H9 (cell line): ENCODE data around the gene LRRC40. TPM values are rescaled to one million over a fixed set of nuclear protein-coding genes. Genes with fewer than 3 reads are reported as not detected.
A peak's percentile ranks its signal among the peaks of the same experiment; 100 is the strongest.

Experiments used
- DNase-seq: peaks from one replicate; pipeline ENCODE4 v3.0.0-alpha.2; 2017
- H2AFZ ChIP-seq: one replicate; pipeline ENCODE4 v1.6.1; 2013; ENCODE audit warnings: mild to moderate bottlenecking, low read length, control low read depth, moderate library complexity
- H2AK5ac ChIP-seq: 2 replicates; pipeline ENCODE4 v1.6.1; 2013; ENCODE audit warnings: low read length, control low read depth, mixed read lengths; ENCODE audit not compliant: insufficient read length
- H2BK120ac ChIP-seq: one replicate; pipeline ENCODE4 v1.6.1; 2013; ENCODE audit warnings: low read depth, mild to moderate bottlenecking, low read length, control low read depth, inconsistent platforms; ENCODE audit not compliant: poor library complexity, severe bottlenecking
- H2BK12ac ChIP-seq: 2 replicates; pipeline ENCODE4 v1.6.1; 2013; ENCODE audit warnings: low read length, control low read depth, mixed read lengths, low read depth; ENCODE audit not compliant: insufficient read length
- H2BK15ac ChIP-seq: 2 replicates; pipeline ENCODE4 v1.6.1; 2013; ENCODE audit warnings: low read depth, low read length, control low read depth
- H2BK20ac ChIP-seq: one replicate; pipeline ENCODE4 v1.6.1; 2013; ENCODE audit warnings: low read depth, mild to moderate bottlenecking, low read length, control low read depth, inconsistent platforms; ENCODE audit not compliant: poor library complexity, severe bottlenecking
- H2BK5ac ChIP-seq: 2 replicates; pipeline ENCODE4 v1.6.1; 2013; ENCODE audit warnings: low read length, control low read depth, mixed read lengths; ENCODE audit not compliant: insufficient read length
- H3K14ac ChIP-seq: 2 replicates; pipeline ENCODE4 v1.6.1; 2013; ENCODE audit warnings: low read length, control low read depth; ENCODE audit not compliant: insufficient read depth
- H3K18ac ChIP-seq: 2 replicates; pipeline ENCODE4 v1.6.1; 2013; ENCODE audit warnings: low read depth, mild to moderate bottlenecking, mixed read lengths, low read length, control low read depth; ENCODE audit not compliant: insufficient read length
- H3K23ac ChIP-seq: 2 replicates; pipeline ENCODE4 v1.6.1; 2013; ENCODE audit warnings: low read length, control low read depth, mixed read lengths, low read depth; ENCODE audit not compliant: insufficient read length
- H3K23me2 ChIP-seq: 2 replicates; pipeline ENCODE4 v1.6.1; 2013; ENCODE audit warnings: low read depth, mild to moderate bottlenecking, mixed read lengths, low read length, control low read depth; ENCODE audit not compliant: insufficient read length, poor library complexity, severe bottlenecking
- H3K27ac ChIP-seq: 2 replicates; pipeline ENCODE4 v1.5.1; 2013; ENCODE audit warnings: low read length, control low read depth, mixed read lengths, low read depth; ENCODE audit not compliant: insufficient read length
- H3K27me3 ChIP-seq: 2 replicates; pipeline ENCODE4 v1.6.1; 2013; ENCODE audit warnings: low read length, control low read depth, inconsistent platforms; ENCODE audit not compliant: insufficient read depth
- H3K4ac ChIP-seq: 2 replicates; pipeline ENCODE4 v1.6.1; 2013; ENCODE audit warnings: low read depth, mild to moderate bottlenecking, control low read depth, inconsistent platforms, low read length, moderate library complexity
- H3K4me1 ChIP-seq: 2 replicates; pipeline ENCODE4 v1.6.1; 2013; ENCODE audit warnings: low read length, control low read depth, inconsistent platforms; ENCODE audit not compliant: insufficient read depth
- H3K4me2 ChIP-seq: 2 replicates; pipeline ENCODE4 v1.6.1; 2013; ENCODE audit warnings: low read length, control low read depth, mixed read lengths; ENCODE audit not compliant: insufficient read length, insufficient read depth
- H3K56ac ChIP-seq: 2 replicates; pipeline ENCODE4 v1.6.1; 2013; ENCODE audit warnings: low read depth, mild to moderate bottlenecking, mixed read lengths, low read length, control low read depth; ENCODE audit not compliant: insufficient read length
- H3K79me1 ChIP-seq: 2 replicates; pipeline ENCODE4 v1.6.1; 2013; ENCODE audit warnings: low read depth, mild to moderate bottlenecking, moderate library complexity, low read length, control low read depth, inconsistent platforms; ENCODE audit not compliant: insufficient read depth, poor library complexity, severe bottlenecking
- H3K79me2 ChIP-seq: 2 replicates; pipeline ENCODE4 v1.6.1; 2013; ENCODE audit warnings: low read length, control low read depth, inconsistent platforms; ENCODE audit not compliant: insufficient read depth
- H3K9ac ChIP-seq: 2 replicates; pipeline ENCODE4 v1.6.1; 2013; ENCODE audit warnings: low read length, control low read depth, mixed read lengths; ENCODE audit not compliant: insufficient read length; ENCODE audit errors: extremely low read depth
- H3K9me3 ChIP-seq: one replicate; pipeline ENCODE4 v1.6.1; 2013; ENCODE audit warnings: low read depth, low read length, inconsistent platforms; ENCODE audit not compliant: control insufficient read depth
- H3T11ph ChIP-seq: one replicate; pipeline ENCODE4 v1.6.1; 2013; ENCODE audit warnings: mild to moderate bottlenecking, low read length, control low read depth, inconsistent platforms
- H4K20me1 ChIP-seq: one replicate; pipeline ENCODE4 v1.6.1; 2013; ENCODE audit not compliant: control insufficient read depth, insufficient read length, insufficient read depth
- H4K5ac ChIP-seq: 2 replicates; pipeline ENCODE4 v1.6.1; 2013; ENCODE audit warnings: low read depth, mild to moderate bottlenecking, mixed read lengths, low read length, control low read depth; ENCODE audit not compliant: insufficient read length
- H4K8ac ChIP-seq: replicated peaks from 2 replicates; pipeline ENCODE4 v1.6.1; 2013; ENCODE audit warnings: low read length, control low read depth, mixed read lengths, low read depth; ENCODE audit not compliant: insufficient read length
- H4K91ac ChIP-seq: 2 replicates; pipeline ENCODE4 v1.6.1; 2013; ENCODE audit warnings: low read depth, mild to moderate bottlenecking, moderate library complexity, mixed read lengths, low read length, control low read depth; ENCODE audit not compliant: insufficient read length
- H3K27ac Mint-ChIP-seq, 3 experiments: 2 replicates in 2 of 3; 3 replicates in 1 of 3; pipeline ENCODE4 v1.8.0; 2020 to 2021; ENCODE audit warnings: mixed read lengths in 3 of 3, mild to moderate bottlenecking in 1 of 3, moderate library complexity in 1 of 3
- H3K27me3 Mint-ChIP-seq: 2 replicates; pipeline ENCODE4 v1.8.0; 2021; ENCODE audit warnings: low read depth, mild to moderate bottlenecking, moderate library complexity, mixed read lengths
- H3K36me3 Mint-ChIP-seq, 3 experiments: 2 replicates in 2 of 3; 3 replicates in 1 of 3; pipeline ENCODE4 v1.8.0; 2020 to 2021; ENCODE audit warnings: low read depth in 3 of 3, mixed read lengths in 3 of 3; ENCODE audit not compliant: insufficient read depth in 1 of 3
- H3K4me1 Mint-ChIP-seq, 2 experiments: 2 replicates each; pipeline ENCODE4 v1.8.0; 2020; ENCODE audit warnings: mixed read lengths in 2 of 2
- H3K4me3 Mint-ChIP-seq, 2 experiments: 2 replicates in 1 of 2; 3 replicates in 1 of 2; pipeline ENCODE4 v1.8.0; 2020 to 2021; ENCODE audit warnings: mild to moderate bottlenecking in 2 of 2, mixed read lengths in 2 of 2, moderate library complexity in 1 of 2
- H3K9me3 Mint-ChIP-seq, 2 experiments: 2 replicates in 1 of 2; 3 replicates in 1 of 2; pipeline ENCODE4 v1.8.0; 2020; ENCODE audit warnings: mild to moderate bottlenecking in 2 of 2, mixed read lengths in 2 of 2, moderate library complexity in 1 of 2
- WGBS: extraction: QIAGEN DNeasy Blood & Tissue Kit; methylation state at CpG from one replicate; pipeline ENCODE4 v1.1.7; 2013; ENCODE audit warnings: missing lambda C conversion rate, low lambda C conversion rate, mixed read lengths; ENCODE audit not compliant: insufficient read length; ENCODE audit errors: extremely low coverage; 5-methylcytosine and 5-hydroxymethylcytosine counted together
- long read RNA-seq: library from polyadenylated mRNA; unstranded; transcript quantifications from one replicate; pipeline ENCODE4 v2.0.0, GENCODE V29; 2020
- total RNA-seq: library from RNA; stranded (reverse); gene quantifications from 2 replicates; pipeline ENCODE4 v1.2.1, GENCODE V29; 2021
- TF ChIP-seq, protein P1 (sequence below): fragments of 200-600 bp; sonication (generic); conservative IDR thresholded peaks from 3 replicates; pipeline ENCODE4 v1.8.0; 2021; ENCODE audit warnings: antibody characterized with exemption, mild to moderate bottlenecking

LRRC40 gene
- 27.6 and 28.0 TPM in 2 replicates for total RNA-seq
- long read RNA-seq, transcript LRRC40-201 (15 exons, 2,884 nt) = major isoform, 312 of 354 reads
- long read RNA-seq, partial matches to known transcripts = 8 of 354 reads
- long read RNA-seq, other reads (novel, unspliced or antisense) = 34 of 354 reads

DNA sequence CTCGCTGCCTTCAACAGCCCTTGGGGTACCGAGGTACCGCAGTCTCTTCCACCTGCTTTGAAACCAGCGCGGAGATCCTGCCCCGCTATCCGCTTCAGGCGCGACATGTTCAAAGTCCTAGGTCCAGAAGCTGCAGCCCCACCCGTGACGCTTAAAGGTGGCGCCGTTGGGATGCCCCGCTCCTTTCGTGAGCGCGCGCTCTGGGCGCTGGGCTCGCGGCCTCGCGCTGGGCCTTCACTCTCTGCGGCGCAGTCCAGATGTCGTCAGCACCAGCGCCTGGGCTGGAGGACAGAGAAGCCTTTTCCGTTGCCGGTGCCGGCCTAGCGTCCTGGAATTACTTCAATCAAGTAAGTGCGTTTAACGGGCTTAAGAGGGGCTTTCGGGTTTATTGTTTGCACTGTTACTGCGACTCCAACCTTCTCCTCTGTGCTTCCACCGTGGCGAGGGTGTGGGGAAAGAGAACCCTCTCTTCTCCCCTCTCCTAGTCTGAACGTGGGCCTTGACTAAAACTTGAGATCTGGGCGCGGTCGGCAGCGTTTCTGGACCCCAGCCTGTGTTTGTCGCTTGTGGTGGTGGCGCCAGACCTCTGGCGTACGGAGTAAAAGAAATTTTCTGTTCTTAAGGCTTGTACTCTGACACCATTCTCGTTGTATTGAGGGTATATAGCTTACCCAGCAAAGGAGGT is at the start of gene LRRC40:
LRRC40 (minus strand) TSS at position 146 of the 685 bp plus-strand sequence; CDS start at position 107, 39 bp downstream.
- no peaks in the 10 kb centered on the region for H3K9me3 ChIP-seq
- H2AK5ac ChIP-seq = no peak within 1 kb of the TSS
- peak within 1 kb of the TSS; percentile 96 for H2BK5ac ChIP-seq
- H3K4me2 ChIP-seq = peak within 1 kb of the TSS; percentile 79
- H3K23me2 ChIP-seq = peaks cover 3% of the 10 kb centered on the region
- H3T11ph ChIP-seq = no peak within 1 kb of the TSS
- peak within 1 kb of the TSS; percentile 83 for H4K8ac ChIP-seq
- H3K79me1 ChIP-seq = peaks cover 7% of the 10 kb centered on the region
- peak within 1 kb of the TSS; percentile 99 for H3K9ac ChIP-seq
- Mint-ChIP-seq H3K36me3 (peaks cover 0 to 21% (median 13%) of the 10 kb centered on the region in 3 experiments), H3K27me3 (no peaks in the 10 kb centered on the region), H3K9me3 (no peaks in the 10 kb centered on the region), H3K4me3 (peak within 1 kb of the TSS; percentile 99 to 100), H3K4me1 (peaks cover 12 to 17% of the 10 kb centered on the region in 2 experiments), H3K27ac (peak within 1 kb of the TSS; percentile 99 to 100 (median 99))
- DNase-seq = peak; percentile 96
- peak within 1 kb of the TSS; percentile 97 for H3K18ac ChIP-seq
- peak within 1 kb of the TSS; percentile 84 for H2AFZ ChIP-seq
- H3K56ac ChIP-seq = peak within 1 kb of the TSS; percentile 93
- no peak within 1 kb of the TSS for H3K4ac ChIP-seq
- no peak within 1 kb of the TSS for H2BK12ac ChIP-seq
- peak within 1 kb of the TSS; percentile 97 for H3K14ac ChIP-seq
- H4K5ac ChIP-seq = peak within 1 kb of the TSS; percentile 97
- no peak within 1 kb of the TSS for H3K23ac ChIP-seq
- TF ChIP-seq, protein P1, sequence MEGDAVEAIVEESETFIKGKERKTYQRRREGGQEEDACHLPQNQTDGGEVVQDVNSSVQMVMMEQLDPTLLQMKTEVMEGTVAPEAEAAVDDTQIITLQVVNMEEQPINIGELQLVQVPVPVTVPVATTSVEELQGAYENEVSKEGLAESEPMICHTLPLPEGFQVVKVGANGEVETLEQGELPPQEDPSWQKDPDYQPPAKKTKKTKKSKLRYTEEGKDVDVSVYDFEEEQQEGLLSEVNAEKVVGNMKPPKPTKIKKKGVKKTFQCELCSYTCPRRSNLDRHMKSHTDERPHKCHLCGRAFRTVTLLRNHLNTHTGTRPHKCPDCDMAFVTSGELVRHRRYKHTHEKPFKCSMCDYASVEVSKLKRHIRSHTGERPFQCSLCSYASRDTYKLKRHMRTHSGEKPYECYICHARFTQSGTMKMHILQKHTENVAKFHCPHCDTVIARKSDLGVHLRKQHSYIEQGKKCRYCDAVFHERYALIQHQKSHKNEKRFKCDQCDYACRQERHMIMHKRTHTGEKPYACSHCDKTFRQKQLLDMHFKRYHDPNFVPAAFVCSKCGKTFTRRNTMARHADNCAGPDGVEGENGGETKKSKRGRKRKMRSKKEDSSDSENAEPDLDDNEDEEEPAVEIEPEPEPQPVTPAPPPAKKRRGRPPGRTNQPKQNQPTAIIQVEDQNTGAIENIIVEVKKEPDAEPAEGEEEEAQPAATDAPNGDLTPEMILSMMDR = no peak
- no peak within 1 kb of the TSS for H2BK15ac ChIP-seq
- peaks cover 29% of the 10 kb centered on the region; the same call in 1 of the 2 replicates for H3K79me2 ChIP-seq
- H3K27me3 ChIP-seq = no peaks in the 10 kb centered on the region
- WGBS = no CpG with 5 or more reads among the region's 47 CpGs
- H4K91ac ChIP-seq = no peak within 1 kb of the TSS
- no peaks in the 10 kb centered on the region for H4K20me1 ChIP-seq
- H2BK20ac ChIP-seq = no peak within 1 kb of the TSS
- no peaks in the 10 kb centered on the region for H3K4me1 ChIP-seq
- H2BK120ac ChIP-seq = no peak within 1 kb of the TSS
- H3K27ac ChIP-seq = peak within 1 kb of the TSS; percentile 82
